SK-N-SH (cell line): Measurements from ENCODE around the gene C6orf15. TPM values are rescaled to one million over a fixed set of nuclear protein-coding genes. Genes with fewer than 3 reads are reported as not detected.

Experiments
- CTCF ChIA-PET: fragments of 300-600, 350-600 bp; formaldehyde crosslinking; extraction: SDS; loops from one replicate; lab custom pipeline; 2021; lab: Yijun Ruan, JAX
- POLR2A ChIA-PET: fragments of 350-600 bp; sonication (Branson Sonifier 250); formaldehyde crosslinking; extraction: SDS; loops from one replicate; lab custom pipeline; 2020; ENCODE audit warnings: antibody characterized with exemption, inconsistent platforms; lab: Yijun Ruan, JAX
- DNase-seq: peaks from one replicate; pipeline ENCODE4 v3.0.0; 2012
- H2AFZ ChIP-seq: fragments of 200-600 bp; sonication (generic); 2 replicates; pipeline ENCODE4 v1.8.1; 2016; ENCODE audit warnings: antibody characterized with exemption, mild to moderate bottlenecking, low read depth
- H3F3A ChIP-seq: fragments of 200-600 bp; sonication (generic); replicated peaks from 2 replicates; pipeline ENCODE3; 2016; ENCODE audit warnings: antibody characterized with exemption, mild to moderate bottlenecking; ENCODE audit not compliant: insufficient read depth
- H3K27ac ChIP-seq, 2 experiments: fragments of 200-500 bp in 1 of 2; fragments of 200-600 bp in 1 of 2; sonication (Bioruptor generic) in 1 of 2; sonication (generic), shearing (Covaris generic) in 1 of 2; 2 replicates each; pipeline versions ENCODE4 v1.5.1 to v1.6.1; 2014 to 2016; ENCODE audit warnings: low read depth in 2 of 2, inconsistent platforms in 1 of 2, low read length in 1 of 2, mild to moderate bottlenecking in 1 of 2, mixed read lengths in 1 of 2
- H3K27me3 ChIP-seq: fragments of 200-600 bp; sonication (generic), shearing (Covaris generic); 2 replicates; pipeline ENCODE4 v1.6.1; 2016; ENCODE audit warnings: mixed run types; ENCODE audit not compliant: insufficient read depth
- H3K36me3 ChIP-seq, 2 experiments: fragments of 200-500 bp in 1 of 2; fragments of 200-600 bp in 1 of 2; sonication (Bioruptor generic) in 1 of 2; sonication (generic) in 1 of 2; replicated peaks in 1 of 2; 2 replicates each; pipeline versions ENCODE3 to v1.5.1; 2014 to 2016; ENCODE audit warnings: low read length in 1 of 2, mild to moderate bottlenecking in 1 of 2; ENCODE audit not compliant: insufficient read depth in 2 of 2, control insufficient read depth in 1 of 2
- H3K4me1 ChIP-seq, 2 experiments: fragments of 200-500 bp in 1 of 2; fragments of 200-600 bp in 1 of 2; sonication (Bioruptor generic) in 1 of 2; sonication (generic), shearing (Covaris generic) in 1 of 2; 2 replicates each; pipeline versions ENCODE4 v1.5.1 to v1.6.1; 2014 to 2016; ENCODE audit warnings: low read depth in 1 of 2, low read length in 1 of 2, mixed run types in 1 of 2; ENCODE audit not compliant: insufficient read depth in 2 of 2, control insufficient read depth in 1 of 2
- H3K4me2 ChIP-seq: fragments of 200-600 bp; sonication (generic), shearing (Covaris generic); 2 replicates; pipeline ENCODE4 v1.6.1; 2017; ENCODE audit warnings: mixed run types
- H3K4me3 ChIP-seq, 2 experiments: fragments of 200-500 bp in 1 of 2; fragments of 200-600 bp in 1 of 2; sonication (Bioruptor generic) in 1 of 2; sonication (generic), shearing (Covaris generic) in 1 of 2; 2 replicates each; pipeline versions ENCODE4 v1.5.1 to v1.8.1; 2014 to 2016; ENCODE audit warnings: low read depth in 2 of 2, inconsistent platforms in 1 of 2, low read length in 1 of 2, mild to moderate bottlenecking in 1 of 2, mixed read lengths in 1 of 2, moderate library complexity in 1 of 2
- H3K79me2 ChIP-seq: fragments of 200-600 bp; sonication (generic); 2 replicates; pipeline ENCODE4 v1.8.1; 2017; ENCODE audit warnings: mild to moderate bottlenecking; ENCODE audit not compliant: insufficient read depth
- H3K9ac ChIP-seq: fragments of 200-600 bp; sonication (generic); 2 replicates; pipeline ENCODE4 v1.6.1; 2017; ENCODE audit warnings: mixed run types
- H3K9me2 ChIP-seq: fragments of 200-600 bp; sonication (generic); 2 replicates; pipeline ENCODE4 v1.6.1; 2017; ENCODE audit warnings: mixed run types
- H3K9me3 ChIP-seq: fragments of 200-600 bp; sonication (generic); 2 replicates; pipeline ENCODE4 v1.6.1; 2017; ENCODE audit warnings: mixed run types, mild to moderate bottlenecking, moderate library complexity
- H4K20me1 ChIP-seq: fragments of 200-600 bp; sonication (generic); 2 replicates; pipeline ENCODE4 v1.6.1; 2017; ENCODE audit warnings: mild to moderate bottlenecking, mixed run types; ENCODE audit not compliant: insufficient read depth
- CHD2 ChIP-seq: fragments of 150-350 bp; IDR thresholded peaks from 2 replicates; pipeline ENCODE4 v1.6.1; 2018; ENCODE audit warnings: low read length; ENCODE audit not compliant: partially characterized antibody
- ELF1 ChIP-seq: IDR thresholded peaks from 2 replicates; pipeline ENCODE4 v1.4.0; 2012
- EP300 ChIP-seq, 2 experiments: IDR thresholded peaks; 2 replicates each; pipeline versions ENCODE4 v1.4.0 to v1.6.1; 2012; ENCODE audit warnings: borderline replicate concordance in 1 of 2, low read depth in 1 of 2, low read length in 1 of 2
- FOXJ3 ChIP-seq: sonication (generic); formaldehyde crosslinking; IDR thresholded peaks from 2 replicates; pipeline ENCODE4 v1.5.1; 2020; ENCODE audit warnings: mild to moderate bottlenecking, missing genetic modification reagents
- FOXM1 ChIP-seq: IDR thresholded peaks from 2 replicates; pipeline ENCODE4 v1.4.0; 2012; ENCODE audit warnings: low read depth, mild to moderate bottlenecking
- GABPA ChIP-seq: IDR thresholded peaks from 2 replicates; pipeline ENCODE4 v1.4.0; 2012; ENCODE audit warnings: low read depth, mild to moderate bottlenecking
- GATA2 ChIP-seq: sonication (generic); formaldehyde crosslinking; IDR thresholded peaks from 2 replicates; pipeline ENCODE4 v1.5.0; 2020; ENCODE audit warnings: mild to moderate bottlenecking, missing genetic modification reagents
- JUND ChIP-seq: IDR thresholded peaks from 2 replicates; pipeline ENCODE4 v1.4.0; 2012
- MEF2A ChIP-seq: IDR thresholded peaks from 2 replicates; pipeline ENCODE4 v1.4.0; 2012; ENCODE audit warnings: low read depth, borderline replicate concordance
- NFIC ChIP-seq: IDR thresholded peaks from 2 replicates; pipeline ENCODE4 v1.4.0; 2012; ENCODE audit warnings: borderline replicate concordance
- RAD21 ChIP-seq: IDR thresholded peaks from 2 replicates; pipeline ENCODE4 v1.6.1; 2012; ENCODE audit warnings: mild to moderate bottlenecking, low read length
- REST ChIP-seq: IDR thresholded peaks from 2 replicates; pipeline ENCODE4 v1.6.1; 2012; ENCODE audit warnings: mild to moderate bottlenecking, low read depth, low read length, moderate library complexity
- TAF1 ChIP-seq: IDR thresholded peaks from 2 replicates; pipeline ENCODE4 v1.6.1; 2012; ENCODE audit warnings: low read depth, mild to moderate bottlenecking, low read length, moderate library complexity, borderline replicate concordance
- TCF12 ChIP-seq: IDR thresholded peaks from 2 replicates; pipeline ENCODE4 v1.4.0; 2012
- USF2 ChIP-seq: fragments of 150-350 bp; IDR thresholded peaks from 2 replicates; pipeline ENCODE4 v1.6.1; 2017; ENCODE audit warnings: antibody characterized with exemption, low read length, low read depth, borderline replicate concordance
- WGBS: methylation state at CpG from one replicate; pipeline ENCODE4 v1.1.6; 2017; ENCODE audit warnings: low lambda C conversion rate; 5-methylcytosine and 5-hydroxymethylcytosine counted together
- polyA plus RNA-seq, 3 experiments: library from polyadenylated mRNA; depleted of rRNA; stranded (reverse); fragments of >200 nt; gene quantifications; 2 replicates each; pipeline ENCODE4 v1.2.3, GENCODE V29; 2012
- TF ChIP-seq, protein P1 (sequence below): IDR thresholded peaks from 2 replicates; pipeline ENCODE4; 2012
- TF ChIP-seq, protein P2 (sequence below): IDR thresholded peaks from 2 replicates; pipeline ENCODE4 v1.4.0; 2012; ENCODE audit warnings: low read depth, borderline replicate concordance

Gene C6orf15
- polyA plus RNA-seq, 1 of the 3 experiments (the other 2 are of a cell fraction), result not detected

DNA sequence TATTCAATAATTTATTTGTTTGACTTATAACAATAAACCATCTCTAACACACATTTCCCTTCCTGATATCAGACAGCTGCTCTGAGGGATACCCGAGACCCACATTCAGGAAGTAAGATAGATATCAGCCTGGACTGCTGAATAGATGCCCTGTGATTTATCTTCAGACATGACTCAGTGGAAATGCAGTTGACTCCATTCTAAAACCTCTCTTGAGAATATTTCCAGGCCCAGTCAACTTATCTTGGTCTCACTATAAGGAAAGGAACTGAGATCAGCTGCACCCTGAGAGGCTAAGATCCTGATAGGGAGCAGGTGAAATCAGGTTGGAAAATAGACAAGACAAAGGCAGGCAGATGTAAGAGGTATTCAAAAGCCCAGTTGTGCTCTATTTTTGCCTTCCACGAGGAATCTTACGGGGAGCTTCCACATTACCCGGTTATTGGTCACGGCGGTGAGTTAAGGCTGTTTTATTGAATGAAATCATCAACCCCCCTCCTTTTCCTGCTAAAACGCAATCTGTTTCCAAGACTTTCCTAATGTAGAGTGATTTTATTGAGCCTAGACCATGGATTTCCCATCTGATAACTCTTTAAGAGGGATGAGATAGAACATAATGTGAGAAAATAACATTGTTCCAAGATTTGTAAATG is 25.5 kb downstream of the C6orf15 start (continued):
- TF ChIP-seq REST (no peak), NFIC (peak; percentile 74), EP300 (IDR thresholded peaks at IDR 0.05; ENCODE audit: borderline replicate concordance in 1 of 2, low read depth in 1 of 2, low read length in 1 of 2) (peak in 1 of 2 experiments; percentile 88; a peak in 2 of 4 replicates), RAD21 (no peak), USF2 (no peak), MEF2A (no peak), TAF1 (no peak), GABPA (peak; percentile 12; the same call in 1 of the 2 replicates), ELF1 (peak; percentile 77)

GRCh38 chr6:31083742-31084354 is 28.5 kb downstream of the C6orf15 start:
- Histone ChIP-seq H3K4me2 (no peak overlapping the region), H2AFZ (no peak overlapping the region), H3K27ac (0 out of 4 replicates have a peak overlapping the region, but pooled peaks of 1 of the 2 experiments have one; percentile 10)
- no peak for TF ChIP-seq GATA2 (CRISPR knock-in tag)
- TF ChIP-seq FOXM1, result no peak
- TF ChIP-seq REST, result no peak
- no peak for TF ChIP-seq CHD2
- peak; percentile 80 for TF ChIP-seq NFIC
- TF ChIP-seq, protein P1, sequence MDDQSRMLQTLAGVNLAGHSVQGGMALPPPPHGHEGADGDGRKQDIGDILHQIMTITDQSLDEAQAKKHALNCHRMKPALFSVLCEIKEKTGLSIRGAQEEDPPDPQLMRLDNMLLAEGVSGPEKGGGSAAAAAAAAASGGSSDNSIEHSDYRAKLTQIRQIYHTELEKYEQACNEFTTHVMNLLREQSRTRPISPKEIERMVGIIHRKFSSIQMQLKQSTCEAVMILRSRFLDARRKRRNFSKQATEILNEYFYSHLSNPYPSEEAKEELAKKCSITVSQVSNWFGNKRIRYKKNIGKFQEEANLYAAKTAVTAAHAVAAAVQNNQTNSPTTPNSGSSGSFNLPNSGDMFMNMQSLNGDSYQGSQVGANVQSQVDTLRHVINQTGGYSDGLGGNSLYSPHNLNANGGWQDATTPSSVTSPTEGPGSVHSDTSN, result peak; percentile 18; the same call in 1 of the 2 replicates
- peak; percentile 74 for TF ChIP-seq TCF12
- TF ChIP-seq JUND, result 0 out of 2 replicates have a peak, but pooled peaks have one; percentile 30
- TF ChIP-seq FOXJ3 (CRISPR knock-in tag), result no peak
- TF ChIP-seq, protein P2, sequence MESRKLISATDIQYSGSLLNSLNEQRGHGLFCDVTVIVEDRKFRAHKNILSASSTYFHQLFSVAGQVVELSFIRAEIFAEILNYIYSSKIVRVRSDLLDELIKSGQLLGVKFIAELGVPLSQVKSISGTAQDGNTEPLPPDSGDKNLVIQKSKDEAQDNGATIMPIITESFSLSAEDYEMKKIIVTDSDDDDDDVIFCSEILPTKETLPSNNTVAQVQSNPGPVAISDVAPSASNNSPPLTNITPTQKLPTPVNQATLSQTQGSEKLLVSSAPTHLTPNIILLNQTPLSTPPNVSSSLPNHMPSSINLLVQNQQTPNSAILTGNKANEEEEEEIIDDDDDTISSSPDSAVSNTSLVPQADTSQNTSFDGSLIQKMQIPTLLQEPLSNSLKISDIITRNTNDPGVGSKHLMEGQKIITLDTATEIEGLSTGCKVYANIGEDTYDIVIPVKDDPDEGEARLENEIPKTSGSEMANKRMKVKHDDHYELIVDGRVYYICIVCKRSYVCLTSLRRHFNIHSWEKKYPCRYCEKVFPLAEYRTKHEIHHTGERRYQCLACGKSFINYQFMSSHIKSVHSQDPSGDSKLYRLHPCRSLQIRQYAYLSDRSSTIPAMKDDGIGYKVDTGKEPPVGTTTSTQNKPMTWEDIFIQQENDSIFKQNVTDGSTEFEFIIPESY, result no peak
- TF ChIP-seq MEF2A, result no peak

More at GRCh38 chr6:31083742-31084354, 28.5 kb downstream of the C6orf15 start:
- Histone ChIP-seq H3K4me3 (no peak overlapping the region), H3K9me2 (no peaks in the 10 kb centered on the region), H3F3A (peaks cover 13% of the 10 kb centered on the region), H4K20me1 (no peaks in the 10 kb centered on the region), H3K36me3 (no peaks in the 10 kb centered on the region), H3K4me1 (peaks cover 6 to 11% of the 10 kb centered on the region in 2 experiments; a peak in 3 of 4 replicates), H3K27me3 (no peaks in the 10 kb centered on the region), H3K9ac (no peak overlapping the region), H3K9me3 (no peaks in the 10 kb centered on the region), H3K79me2 (no peaks in the 10 kb centered on the region)
- ChIA-PET CTCF (interaction anchor here (0.7 to 5.9 kb wide), 5 partner anchors 9 to 206 kb away, joined by 3 to 86 read pairs (median 3); partner anchors contain the start of gene VARS2), POLR2A (no interaction called here)
- 48% methylated on average over 8 of the region's 8 CpGs for WGBS
- no peak for DNase-seq
